Fibroblast of peridontal ligament (primary cell): Measurements from ENCODE around the gene INSYN1.

Source experiments
- DNase-seq: peaks from one replicate; pipeline ENCODE4 v3.0.0-alpha.2; 2010; ENCODE audit errors: extremely low read depth

The INSYN1 gene

DNA sequence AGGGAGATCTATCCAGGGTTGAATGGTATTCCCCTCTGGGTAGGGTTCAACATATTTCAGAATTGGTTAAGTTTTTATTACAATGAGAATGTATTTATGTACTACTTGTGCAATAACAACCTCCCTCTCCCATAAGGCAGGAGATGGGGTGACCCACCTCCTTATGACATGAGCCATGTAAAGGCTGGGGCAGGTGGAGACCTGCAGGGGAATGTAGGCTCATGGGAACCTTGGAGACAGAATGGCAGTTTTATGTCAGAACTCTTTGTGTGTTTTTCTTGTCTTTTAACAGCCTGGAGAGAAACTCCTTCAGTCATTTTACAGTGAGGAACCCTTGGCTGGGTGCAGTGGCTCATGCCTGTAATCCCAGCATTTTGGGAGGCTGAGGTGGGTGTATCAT lies 24.6 kb upstream of the INSYN1 start:
- DNase-seq: no peak

DNA sequence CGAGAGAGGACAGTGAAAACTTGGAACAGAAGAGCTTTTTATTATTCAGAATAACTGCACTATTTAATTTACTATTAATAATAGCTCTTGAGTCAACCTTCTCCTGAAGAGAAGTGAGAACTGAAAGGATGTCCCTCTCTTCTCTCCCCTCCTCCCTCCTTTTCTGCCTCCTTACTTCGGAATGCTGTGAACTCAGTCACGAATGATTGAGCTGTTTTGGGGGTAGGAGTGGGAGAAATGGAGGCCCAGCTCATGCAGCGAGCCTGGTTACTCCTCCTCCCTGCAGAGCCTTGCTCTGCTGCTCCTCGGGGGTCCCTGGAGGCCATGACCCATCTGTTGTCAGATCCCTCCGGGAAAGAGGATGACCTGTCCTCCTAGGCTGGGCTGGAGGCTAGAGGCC lies 20.3 kb upstream of the INSYN1 start:
- no peak for DNase-seq

DNA sequence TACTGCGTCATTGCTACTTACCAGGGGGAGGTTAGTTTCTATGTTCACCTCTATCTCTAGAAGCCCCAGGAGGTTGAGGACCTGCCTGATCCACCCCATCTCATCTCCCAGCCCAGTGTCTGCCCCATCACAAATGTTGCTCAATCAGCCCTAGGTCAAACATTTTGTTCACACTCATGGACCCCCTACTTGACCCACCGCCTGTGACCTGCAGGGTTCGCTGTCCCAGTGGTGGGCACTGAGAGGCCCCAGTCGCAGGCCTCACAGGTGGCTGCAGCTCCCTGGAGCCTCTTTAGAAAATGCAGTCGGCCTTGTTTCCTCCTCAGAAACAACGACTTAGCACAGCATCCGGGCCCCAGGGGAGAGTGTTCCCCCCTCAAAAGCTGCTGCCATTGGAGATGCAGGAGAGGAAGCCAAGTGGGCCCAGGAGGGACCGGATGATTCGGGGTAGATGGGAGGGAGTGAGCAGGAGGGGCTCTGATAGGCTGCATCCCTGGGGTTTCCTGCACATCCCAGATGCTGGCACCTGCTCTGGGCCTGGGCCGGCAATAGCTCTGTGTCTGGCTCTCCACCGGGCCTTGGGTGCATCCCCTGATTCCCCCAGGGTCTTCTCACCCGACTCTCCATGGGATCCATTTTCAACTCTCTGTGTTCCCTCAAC lies 18.4 kb upstream of the INSYN1 start:
- DNase-seq: no peak

DNA sequence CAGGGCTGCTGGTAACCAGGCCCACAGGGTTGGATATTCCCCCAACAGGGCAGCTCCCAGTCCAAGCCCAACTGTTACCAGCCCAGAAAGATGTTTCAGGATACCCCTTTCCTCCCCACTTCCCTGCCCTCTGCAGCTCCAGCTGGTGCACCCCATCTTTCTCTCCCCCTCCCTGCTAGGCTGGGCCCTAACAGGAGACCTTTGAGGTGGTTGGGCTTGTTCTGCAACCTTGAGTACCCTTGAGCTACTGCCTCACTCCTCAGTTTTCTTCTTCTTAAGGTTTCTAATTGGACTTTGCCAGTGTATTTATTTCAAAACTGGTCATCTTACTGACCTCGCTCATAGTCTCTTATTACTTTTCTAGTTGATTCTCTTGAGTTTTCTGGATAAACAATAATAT lies 16.9 kb upstream of the INSYN1 start:
- DNase-seq: no peak

DNA sequence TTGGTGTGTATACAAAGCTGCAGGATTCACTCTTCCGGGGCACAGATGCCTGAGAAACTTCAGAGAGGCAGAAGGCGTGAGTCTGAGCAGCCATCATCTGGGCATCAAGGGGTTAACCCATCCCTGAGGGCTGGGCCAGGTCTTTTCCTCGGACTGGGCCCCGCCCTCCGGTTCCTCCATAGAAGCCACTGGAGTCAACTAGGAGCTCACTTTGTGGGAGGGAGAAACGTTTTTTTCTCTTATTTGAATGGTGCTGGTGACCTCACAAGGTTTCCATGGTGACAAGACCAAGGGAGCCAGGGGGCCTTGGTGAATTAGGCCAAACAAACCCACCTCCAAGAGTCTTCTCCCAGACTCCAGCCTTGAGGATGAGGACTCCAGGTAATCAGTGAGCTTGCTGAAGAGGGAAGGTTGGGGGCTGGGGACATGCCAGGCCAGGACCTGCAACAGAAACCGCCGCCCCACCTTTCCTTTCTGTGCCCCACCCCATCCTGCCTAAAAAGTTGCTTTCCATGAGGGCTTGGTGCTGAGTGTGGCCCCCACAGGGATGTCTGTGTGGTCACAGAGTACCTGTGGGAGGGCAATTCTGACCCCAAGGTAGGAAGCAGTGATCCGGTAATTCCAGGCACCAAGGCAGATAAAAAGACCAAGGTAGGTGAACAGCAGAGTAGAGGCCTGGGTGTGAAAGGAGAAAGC lies 14.8 kb upstream of the INSYN1 start:
- no peak for DNase-seq

DNA sequence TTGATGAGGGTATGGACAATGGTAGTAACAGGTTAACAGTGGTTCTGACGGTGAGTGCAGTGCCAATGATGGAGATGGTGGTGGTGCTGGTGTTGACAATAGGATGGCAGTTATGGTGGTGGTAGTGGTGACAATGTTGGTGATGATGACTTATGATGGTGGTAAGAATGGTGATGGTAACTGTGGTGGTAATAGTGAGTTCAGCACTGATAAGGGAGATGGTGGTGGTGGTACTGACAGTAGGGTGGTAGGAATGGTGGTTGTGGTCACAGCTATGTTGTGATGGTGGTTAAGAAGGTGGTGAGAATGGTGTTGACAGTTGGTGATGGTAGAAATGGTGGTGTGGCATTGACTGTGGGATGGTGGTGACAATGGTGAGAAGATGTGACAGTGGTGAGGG lies 13.4 kb upstream of the INSYN1 start:
- no peak for DNase-seq

DNA sequence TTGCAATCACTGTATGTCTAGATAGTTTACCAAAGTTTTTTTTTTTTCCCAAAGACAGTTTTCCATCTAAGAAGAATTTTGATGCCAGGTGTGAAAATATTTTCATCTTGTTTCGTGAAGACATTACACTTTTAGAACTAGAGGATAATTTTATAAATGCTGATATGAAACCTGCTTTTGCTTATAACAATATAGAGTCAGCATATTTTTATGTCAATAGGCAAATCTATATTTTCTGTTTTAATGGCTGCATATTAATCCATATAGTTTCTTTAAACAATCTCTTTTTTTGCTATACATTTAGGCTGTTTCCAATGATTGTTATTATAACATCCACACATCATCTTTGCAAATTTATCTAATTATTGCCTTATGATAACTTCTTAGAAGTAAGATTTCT lies 12.6 kb upstream of the INSYN1 start:
- DNase-seq: no peak

DNA sequence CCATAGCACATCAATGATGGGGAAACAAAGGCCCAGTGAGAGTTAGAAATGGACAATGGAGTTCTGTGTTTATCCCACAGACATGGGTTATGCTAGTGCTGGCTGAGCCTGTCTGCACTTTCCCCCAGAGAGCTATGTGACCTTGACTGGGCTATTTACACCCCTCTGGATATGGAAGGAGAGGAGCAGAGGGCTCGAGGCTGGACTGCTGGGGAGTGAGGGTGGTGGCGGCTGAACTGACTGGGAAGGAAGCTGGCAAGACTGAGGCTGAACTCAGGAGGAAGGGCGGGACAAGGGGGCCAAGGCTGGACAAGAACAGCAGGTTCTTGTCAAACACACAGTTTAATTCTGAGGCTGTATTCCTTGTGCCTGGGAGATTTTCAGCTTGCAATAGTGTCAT lies 10.8 kb upstream of the INSYN1 start:
- DNase-seq: no peak

DNA sequence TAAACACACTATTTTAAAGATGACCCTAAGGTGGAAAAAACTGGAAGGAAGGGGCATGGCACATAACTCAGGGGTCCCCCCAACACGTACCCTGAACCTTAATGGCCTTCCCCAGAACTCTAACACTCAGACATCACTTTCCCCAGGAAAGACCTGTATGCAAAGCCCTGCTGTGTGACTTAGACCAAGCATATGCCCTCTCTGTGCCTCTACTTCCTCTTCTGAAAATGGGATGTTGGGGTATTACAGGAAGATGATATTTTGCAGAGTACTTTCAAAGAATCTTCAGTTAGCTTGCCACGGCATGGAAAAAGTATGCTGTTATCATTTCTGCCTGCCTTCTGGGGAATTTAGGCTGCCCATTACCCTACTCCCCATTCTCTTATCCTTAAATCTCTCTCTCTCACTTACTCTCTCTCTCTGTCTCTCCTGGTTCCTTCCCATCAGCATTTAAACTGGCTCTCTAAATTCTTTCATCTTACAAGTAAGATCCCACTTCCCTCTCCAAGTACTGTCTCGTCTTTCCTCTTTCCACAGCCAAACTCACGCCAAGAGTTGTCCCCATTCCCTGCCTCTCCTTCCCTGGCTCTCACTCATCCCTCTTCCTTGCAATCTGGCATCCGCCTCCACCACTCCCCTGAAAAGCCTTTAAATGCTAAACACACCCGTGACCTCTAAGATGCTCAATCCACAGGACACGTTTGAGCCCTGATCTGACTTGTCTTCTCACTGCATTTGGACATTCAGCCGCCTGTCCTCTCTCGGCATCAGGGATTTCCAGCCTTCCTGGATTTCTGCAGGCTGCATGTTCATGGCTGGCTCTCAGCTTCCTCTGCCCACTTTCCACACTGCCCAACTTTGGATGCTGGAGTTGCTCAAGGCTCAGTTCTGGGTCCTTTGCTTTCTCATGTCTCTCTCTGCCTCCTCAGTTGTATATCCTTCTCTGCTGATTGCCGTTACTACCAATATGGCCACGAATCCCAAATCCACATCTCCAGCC lies 7.5 kb upstream of the INSYN1 start:
- no peak for DNase-seq

DNA sequence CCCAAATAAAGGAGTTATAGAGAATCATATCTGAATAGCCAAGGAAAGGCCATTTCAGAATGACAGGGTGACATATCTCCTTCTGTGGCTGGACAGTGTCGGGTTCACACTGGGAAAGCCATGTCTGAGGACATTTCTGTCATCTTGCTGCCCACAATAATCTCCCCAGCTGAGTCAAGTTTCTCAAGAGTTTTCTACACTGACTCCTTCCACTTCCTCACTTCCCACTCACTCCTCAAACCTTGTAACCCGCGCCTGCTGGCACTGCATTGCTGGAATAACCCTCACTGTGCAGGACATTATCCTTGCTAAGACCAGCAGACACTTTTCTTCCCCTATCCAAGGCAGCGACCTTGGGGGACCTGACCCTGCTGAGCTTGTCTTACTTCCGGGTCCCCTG lies 5.3 kb upstream of the INSYN1 start:
- DNase-seq: no peak

DNA sequence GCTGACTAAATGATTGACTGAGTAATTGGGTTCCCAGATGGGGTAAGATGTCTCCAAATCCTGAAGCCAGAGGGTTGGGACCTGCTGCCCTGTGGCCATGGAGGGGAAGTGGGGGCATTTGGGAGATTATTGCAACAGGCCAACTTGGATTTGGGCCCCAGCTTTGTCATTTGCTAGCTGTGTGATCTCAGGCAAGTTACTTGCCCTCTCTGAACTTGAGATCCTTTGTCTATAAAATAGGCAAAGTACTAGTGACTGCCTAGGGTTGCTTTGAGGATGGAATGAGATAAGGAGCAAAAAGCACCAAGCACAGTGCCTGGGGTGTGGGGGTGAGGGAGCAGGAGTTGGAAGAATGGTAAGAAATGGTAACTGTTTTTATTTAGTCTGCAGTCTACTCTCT lies 4.4 kb upstream of the INSYN1 start:
- no peak for DNase-seq

DNA sequence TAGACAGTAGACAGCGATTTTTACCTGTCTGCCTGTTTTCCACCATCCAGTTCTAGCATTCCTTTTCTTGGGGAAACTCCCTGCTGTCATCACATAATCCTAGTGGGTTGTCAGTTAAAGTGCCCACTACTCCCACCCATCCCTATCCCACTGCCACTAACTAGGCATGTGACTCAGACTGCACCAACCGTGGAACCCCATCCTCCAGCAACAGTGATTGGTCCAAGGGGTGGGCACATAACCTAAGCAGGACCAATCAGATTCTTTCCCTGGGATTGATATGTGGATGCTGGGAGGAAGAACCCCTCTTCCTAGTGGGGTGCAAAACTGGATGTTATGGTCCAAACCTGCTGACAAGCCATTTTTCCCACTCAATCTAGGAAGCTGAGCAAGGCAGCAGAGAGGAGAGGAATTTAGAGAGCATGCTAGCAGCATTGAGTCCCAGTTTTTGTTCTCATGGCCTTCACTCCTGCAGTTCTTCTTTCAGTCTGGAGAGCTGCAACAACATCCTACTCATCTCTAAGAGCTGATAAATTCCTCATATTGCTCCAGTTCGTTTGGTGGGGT lies 3.9 kb upstream of the INSYN1 start:
- DNase-seq: no peak

DNA sequence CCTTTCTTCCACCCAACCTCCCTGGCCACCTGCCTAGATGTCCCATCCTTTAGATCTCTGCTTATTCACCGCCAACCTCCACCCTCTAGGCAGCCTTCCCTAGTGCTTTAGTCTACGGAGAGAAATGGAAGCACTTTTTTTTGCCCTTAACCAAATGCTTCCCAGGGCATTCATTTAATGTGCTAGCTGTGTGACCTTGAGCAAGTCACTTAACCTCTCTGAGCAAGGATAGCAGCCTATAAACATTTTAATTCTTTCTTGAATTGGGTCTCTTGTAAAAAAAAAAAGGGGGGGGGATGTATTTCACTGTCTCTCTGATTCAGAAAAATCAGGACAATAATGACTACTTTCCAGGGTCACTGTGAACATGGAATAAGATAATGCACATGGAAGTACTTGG lies 3.2 kb upstream of the INSYN1 start:
- no peak for DNase-seq

DNA sequence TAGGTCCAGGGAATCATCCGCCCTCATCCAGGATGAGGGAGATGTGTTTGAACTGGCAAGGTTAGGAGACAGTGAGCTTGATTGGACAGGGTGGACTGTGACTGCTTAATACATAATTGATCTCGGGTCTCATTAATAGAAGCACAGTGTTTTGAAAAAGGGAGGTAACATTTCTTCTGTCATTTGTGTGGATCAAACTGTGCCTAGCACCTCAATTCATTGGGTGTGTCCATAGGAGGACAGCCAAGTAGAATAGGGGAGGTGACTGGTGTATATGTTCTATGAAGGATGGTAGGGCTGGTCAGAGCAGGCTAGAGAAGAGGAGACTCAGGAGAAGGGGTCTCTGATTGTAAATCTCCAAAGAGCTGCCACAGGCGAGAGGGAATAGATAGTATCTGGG lies 2.8 kb upstream of the INSYN1 start:
- DNase-seq: no peak

DNA sequence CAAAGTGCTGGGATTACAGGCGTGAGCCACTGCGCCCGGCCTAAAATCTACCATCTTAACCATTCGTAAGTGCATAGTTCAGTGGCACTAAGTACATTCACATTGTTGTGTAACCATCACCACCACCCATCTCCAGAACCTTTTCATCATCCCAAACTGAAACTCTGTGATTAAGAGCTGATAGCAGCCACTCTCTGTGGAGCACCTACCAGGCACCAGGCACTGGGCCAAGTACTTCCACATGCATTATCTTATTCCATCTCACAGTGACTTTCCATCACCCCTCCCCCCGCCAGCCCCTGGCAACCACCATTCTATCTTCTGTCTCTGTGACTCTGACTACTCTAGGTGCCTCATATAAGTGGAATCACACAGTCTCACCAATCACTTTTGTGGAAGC lies 2.3 kb upstream of the INSYN1 start:
- no peak for DNase-seq

DNA sequence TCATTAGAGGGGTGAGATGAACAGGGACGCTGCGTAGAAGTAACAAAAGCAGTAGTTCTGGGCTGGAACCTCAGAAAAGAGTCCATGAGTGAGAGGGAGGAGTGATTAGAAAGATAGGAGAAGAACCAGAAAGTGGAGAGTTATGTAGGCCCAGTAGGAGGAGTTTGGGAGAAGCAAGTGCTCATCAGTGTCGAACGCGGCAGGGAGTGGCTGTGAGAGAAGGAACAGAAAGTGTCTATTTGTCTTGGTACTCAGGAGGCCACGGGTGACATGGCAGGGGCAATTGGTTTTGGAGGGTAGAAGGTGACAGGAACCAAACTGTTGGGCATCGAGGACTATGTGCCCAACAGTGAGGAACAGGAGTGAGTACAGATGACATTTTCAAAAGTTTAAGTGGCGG lies 1.3 kb upstream of the INSYN1 start:
- DNase-seq: no peak

DNA sequence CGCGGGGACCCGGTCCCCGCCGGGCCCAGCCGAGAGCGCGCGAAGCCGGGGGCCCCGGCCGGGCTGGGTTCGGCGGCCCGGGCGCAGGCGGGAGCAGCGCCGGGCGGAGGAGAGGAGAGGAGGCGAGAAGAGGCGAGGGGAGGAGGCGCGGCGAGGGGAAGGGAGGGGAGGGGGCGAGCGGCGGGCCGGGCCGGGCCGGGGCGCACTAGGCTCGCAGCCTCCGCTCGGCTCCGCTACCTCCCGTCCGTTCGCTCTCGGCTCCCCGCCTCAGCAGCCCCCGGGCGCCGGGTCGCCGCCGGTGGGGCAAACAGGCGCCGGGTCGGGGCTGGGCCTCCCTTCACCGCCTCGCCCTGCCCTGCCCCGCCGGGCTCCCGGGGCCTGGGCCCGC lies 351 bp downstream of the INSYN1 start:
- no peak for DNase-seq

DNA sequence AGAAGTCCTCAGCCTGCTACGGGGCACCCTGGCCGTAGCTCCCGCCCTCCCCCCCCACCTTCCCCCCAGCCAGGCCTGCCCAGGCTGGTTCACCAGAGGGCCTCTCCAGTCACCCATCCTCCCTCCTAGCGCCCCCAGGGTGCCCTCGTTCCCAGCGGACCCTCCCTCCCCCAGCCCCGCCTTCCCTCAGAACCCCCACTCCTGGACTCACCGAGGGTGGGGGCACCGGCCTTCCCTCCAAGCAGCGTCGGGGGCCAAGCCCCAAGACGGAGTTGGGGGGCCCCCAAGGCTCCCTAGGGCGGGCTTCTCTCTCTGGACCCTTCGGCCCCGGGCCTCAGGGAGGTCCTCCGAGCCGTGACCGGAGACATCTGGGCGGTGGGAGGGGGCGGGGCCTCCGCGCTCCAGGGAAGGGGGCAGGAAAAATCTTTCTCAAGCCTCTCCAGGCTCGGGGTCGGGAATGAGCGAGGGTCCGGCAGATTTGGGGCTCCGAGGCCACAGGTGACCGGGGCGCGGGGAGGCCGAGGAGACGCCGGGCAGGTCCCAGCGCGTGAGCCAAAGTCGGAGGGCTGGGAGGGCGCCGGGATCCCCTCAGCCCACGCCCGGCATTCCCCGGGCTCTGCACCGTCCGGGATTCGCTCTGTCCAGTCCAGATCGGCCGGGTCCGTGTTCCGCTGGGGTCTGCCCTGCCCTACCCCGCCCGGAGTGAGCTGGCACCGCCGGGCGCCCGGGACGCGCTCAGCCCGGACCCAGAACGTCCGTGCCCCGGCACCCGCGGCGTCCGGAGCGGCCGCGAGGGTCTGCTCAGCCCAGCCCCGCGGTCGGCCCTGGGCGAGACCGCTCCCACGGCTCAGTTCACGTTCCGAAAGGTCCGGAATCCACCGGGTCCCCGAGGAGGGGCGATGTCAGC lies 999 bp downstream of the INSYN1 start:
- no peak for DNase-seq

DNA sequence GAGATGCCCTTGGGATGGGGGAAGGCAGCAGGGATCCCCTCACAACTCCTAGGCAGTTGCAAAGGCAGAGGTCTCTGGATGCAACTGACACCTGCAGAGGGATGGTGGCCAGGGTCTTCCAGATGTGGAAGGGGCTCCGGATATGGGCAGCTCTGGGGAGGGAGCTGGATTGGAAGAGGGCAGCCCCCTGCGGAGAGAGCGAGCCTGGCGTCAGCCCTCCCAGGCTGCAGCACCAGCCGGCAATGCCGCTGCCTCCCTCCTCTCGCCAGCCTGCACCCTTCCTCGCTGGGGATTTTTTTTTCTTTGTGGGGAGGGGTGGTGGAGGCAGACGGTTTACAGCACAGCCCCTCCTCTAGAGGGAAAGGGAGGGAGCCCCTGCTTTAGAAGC lies 1.6 kb downstream of the INSYN1 start:
- DNase-seq: no peak

DNA sequence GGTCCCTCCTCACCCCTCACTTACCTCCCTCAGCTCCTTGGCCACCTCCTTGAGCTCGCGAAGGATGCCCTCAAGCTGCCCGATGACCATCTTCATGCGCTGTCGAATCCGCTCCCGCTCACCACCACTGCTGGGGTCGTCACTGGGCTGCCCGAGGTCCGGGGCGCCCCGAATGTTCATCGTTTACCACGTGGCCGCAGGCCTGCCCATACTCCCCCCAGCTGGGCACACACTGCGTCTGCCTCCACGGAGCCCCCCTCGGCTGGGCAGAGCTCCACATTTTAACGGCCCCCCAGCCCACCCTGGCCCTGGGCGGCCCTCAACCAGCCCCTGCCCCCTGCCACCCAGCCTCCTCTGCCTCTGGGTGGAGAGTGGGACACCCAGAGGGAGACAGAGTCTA lies 2.2 kb downstream of the INSYN1 start:
- no peak for DNase-seq

DNA sequence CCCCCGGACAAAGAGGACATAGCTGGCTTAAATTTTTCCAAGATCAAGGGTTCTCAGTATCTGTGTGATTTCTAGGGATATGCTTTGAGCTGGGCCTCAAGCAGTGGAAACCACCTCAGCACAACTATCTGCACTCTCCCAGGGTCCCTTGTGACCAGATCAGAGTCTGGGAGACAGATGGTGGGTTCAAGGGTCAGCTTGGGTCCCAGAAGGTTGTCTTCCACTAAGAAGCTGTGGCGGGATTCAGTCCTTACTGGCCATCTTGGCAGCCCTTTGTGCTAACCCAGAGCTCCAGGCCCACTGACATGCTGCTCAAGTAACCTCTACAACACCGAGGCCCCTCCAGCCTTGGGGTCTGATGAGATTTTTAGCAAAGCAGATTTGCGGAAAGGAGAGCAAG lies 2.7 kb downstream of the INSYN1 start:
- no peak for DNase-seq
